ENCODE results near the gene PALM2AKAP2.
A peak's percentile ranks its signal among the peaks of the same experiment; 100 is the strongest.

PALM2AKAP2 gene

DNA sequence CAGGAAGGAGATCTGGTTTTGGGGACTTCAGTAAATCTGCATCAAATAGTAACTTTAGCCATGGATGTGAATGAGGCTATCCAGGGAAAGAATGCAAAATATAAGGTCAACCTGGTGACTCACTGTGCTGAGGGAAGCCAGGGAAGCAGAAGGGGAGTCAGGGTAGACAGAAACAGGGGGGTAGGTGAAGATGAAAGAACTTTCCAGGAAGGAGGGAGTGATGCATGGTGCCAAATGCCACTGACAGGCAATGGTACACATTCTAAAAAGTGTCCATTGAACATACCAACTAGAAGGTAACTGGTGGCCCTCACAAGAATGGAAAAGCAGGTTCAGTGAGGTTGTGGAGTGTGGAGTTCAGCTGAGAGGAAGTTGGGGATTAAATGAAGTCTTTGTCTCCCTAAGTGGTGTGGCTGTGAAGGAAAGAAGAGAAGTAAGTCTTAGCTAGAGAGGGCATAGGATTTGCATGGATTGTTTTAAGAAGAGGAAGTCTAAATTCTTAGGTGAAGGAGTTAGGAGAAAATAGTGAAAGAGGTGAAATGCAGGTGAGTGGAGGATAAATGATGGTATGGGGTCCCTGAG lies 35.5 kb downstream of the PALM2AKAP2 start:
- Histone ChIP-seq H3K27me3 (ENCODE audit: insufficient read depth, low read length, poor library complexity) (no peaks in the 10 kb centered on the region), H3K4me3 (ENCODE audit: low read length) (no peak overlapping the region), H3K23ac (ENCODE audit: low read length) (no peak overlapping the region), H3K56ac (ENCODE audit: low read length) (no peak overlapping the region), H3K18ac (ENCODE audit: low read length) (no peak overlapping the region), H3K4me2 (ENCODE audit: low read length) (no peak overlapping the region), H4K8ac (ENCODE audit: low read depth, low read length) (no peak overlapping the region), H4K5ac (ENCODE audit: low read length) (no peak overlapping the region), H3K4me1 (ENCODE audit: control insufficient read depth, low read depth, low read length) (peaks cover 7% of the 10 kb centered on the region), H2BK5ac (ENCODE audit: low read length) (no peak overlapping the region), H3K9ac (ENCODE audit: low read length) (no peak overlapping the region), H3K79me1 (ENCODE audit: low read length) (no peaks in the 10 kb centered on the region), H3K36me3 (ENCODE audit: control insufficient read depth, insufficient read depth, low read length) (no peaks in the 10 kb centered on the region), H3K27ac (ENCODE audit: low read depth, low read length) (no peak overlapping the region), H2AK5ac (ENCODE audit: low read length) (no peak overlapping the region), H3K79me2 (ENCODE audit: control insufficient read depth, insufficient read depth, low read length) (no peaks in the 10 kb centered on the region), H2BK15ac (replicated peaks; ENCODE audit: low read depth) (no peak overlapping the region), H3K4ac (ENCODE audit: low read depth, low read length) (no peak overlapping the region), H2BK120ac (ENCODE audit: low read depth, low read length) (no peak overlapping the region)
- DNase-seq: peak; percentile 32

DNA sequence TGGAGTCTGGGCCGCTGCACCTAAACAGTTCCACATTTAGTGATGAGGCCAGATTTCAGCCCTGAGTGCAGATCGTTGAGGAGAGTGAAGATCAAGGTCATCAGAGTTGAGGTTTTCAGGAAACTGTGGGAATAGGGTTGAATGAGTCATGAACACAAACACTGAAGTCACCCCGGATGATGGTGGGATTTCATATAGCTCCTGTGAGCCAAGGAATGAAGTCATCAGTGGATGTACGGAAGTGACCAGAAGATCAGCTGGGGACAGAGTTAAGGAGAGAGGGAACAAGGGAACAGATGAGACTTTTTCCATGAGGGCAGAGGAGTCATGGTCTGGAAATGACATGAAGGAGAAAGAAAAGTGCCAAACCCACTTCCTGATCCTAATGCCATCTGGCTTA lies 36.5 kb downstream of the PALM2AKAP2 start:
- Histone ChIP-seq H4K5ac (ENCODE audit: low read length) (no peak overlapping the region), H3K27me3 (ENCODE audit: insufficient read depth, low read length, poor library complexity) (no peaks in the 10 kb centered on the region), H2BK120ac (ENCODE audit: low read depth, low read length) (no peak overlapping the region), H2BK15ac (replicated peaks; ENCODE audit: low read depth) (no peak overlapping the region), H3K23ac (ENCODE audit: low read length) (no peak overlapping the region), H2BK5ac (ENCODE audit: low read length) (no peak overlapping the region), H3K4me1 (ENCODE audit: control insufficient read depth, low read depth, low read length) (peaks cover 7% of the 10 kb centered on the region), H4K8ac (ENCODE audit: low read depth, low read length) (no peak overlapping the region), H3K79me1 (ENCODE audit: low read length) (no peaks in the 10 kb centered on the region), H3K56ac (ENCODE audit: low read length) (no peak overlapping the region), H3K18ac (ENCODE audit: low read length) (no peak overlapping the region), H3K4me3 (ENCODE audit: low read length) (no peak overlapping the region), H3K4ac (ENCODE audit: low read depth, low read length) (no peak overlapping the region), H2AK5ac (ENCODE audit: low read length) (no peak overlapping the region), H3K27ac (ENCODE audit: low read depth, low read length) (no peak overlapping the region), H3K79me2 (ENCODE audit: control insufficient read depth, insufficient read depth, low read length) (no peaks in the 10 kb centered on the region), H3K9ac (ENCODE audit: low read length) (no peak overlapping the region), H3K36me3 (ENCODE audit: control insufficient read depth, insufficient read depth, low read length) (no peaks in the 10 kb centered on the region), H3K4me2 (ENCODE audit: low read length) (no peak overlapping the region)
- WGBS (ENCODE audit: extremely low coverage, insufficient coverage, low lambda C conversion rate): no CpG with 5 or more reads among the region's 4 CpGs
- peak; percentile 35 for DNase-seq

DNA sequence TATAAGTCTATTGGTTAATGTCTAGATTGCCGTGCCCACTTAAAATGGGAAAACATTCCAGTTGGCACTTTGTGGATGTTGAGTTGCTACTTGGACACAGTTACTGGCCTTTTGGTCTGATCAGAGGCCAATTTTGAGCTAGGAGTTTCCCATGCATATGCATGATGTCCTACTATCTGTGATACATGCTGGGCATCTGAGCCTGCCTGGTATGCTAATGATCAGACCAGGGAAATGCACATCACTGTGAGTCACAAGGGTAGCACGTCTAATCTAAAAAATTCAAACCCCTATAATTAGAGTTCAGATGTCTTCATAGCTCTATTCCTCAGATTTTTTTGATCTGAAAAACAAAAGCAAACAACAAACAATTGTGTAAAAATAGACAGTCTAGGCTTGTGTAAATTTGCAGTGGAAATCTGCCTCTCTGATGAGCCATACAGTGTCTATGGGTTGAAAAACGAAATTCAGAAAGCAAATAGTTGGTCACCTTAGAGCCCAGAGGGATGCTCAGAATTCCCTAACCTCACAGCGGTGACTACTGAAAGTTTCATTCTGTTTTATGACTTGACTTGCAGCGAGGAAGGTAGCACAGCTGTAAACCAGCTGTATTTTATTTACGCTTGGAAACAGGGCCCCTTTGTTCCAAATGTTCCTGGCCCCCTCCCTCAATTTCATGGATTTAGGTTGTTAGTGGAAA lies 37.3 kb downstream of the PALM2AKAP2 start:
- H2BK120ac ChIP-seq (ENCODE audit: low read depth, low read length): no peak overlapping the region
- no peaks in the 10 kb centered on the region for H3K79me1 ChIP-seq (ENCODE audit: low read length)
- no peak overlapping the region for H4K8ac ChIP-seq (ENCODE audit: low read depth, low read length)
- H3K9ac ChIP-seq (ENCODE audit: low read length): no peak overlapping the region
- DNase-seq: peak; percentile 64
- peak overlapping the region; percentile 44 for H4K5ac ChIP-seq (ENCODE audit: low read length)
- H3K27ac ChIP-seq (ENCODE audit: low read depth, low read length): no peak overlapping the region
- no peak overlapping the region for H2AK5ac ChIP-seq (ENCODE audit: low read length)
- no peak overlapping the region for H3K4me2 ChIP-seq (ENCODE audit: low read length)
- H3K4me3 ChIP-seq (ENCODE audit: low read length): no peak overlapping the region
- WGBS (ENCODE audit: extremely low coverage, insufficient coverage, low lambda C conversion rate): no CpG with 5 or more reads among the region's 6 CpGs
- no peak overlapping the region for H2BK5ac ChIP-seq (ENCODE audit: low read length)
- H3K56ac ChIP-seq (ENCODE audit: low read length): no peak overlapping the region
- H3K18ac ChIP-seq (ENCODE audit: low read length): peak overlapping the region; percentile 72
- H3K36me3 ChIP-seq (ENCODE audit: control insufficient read depth, insufficient read depth, low read length): no peaks in the 10 kb centered on the region
- no peaks in the 10 kb centered on the region for H3K27me3 ChIP-seq (ENCODE audit: insufficient read depth, low read length, poor library complexity)
- H3K4ac ChIP-seq (ENCODE audit: low read depth, low read length): no peak overlapping the region
- H3K4me1 ChIP-seq (ENCODE audit: control insufficient read depth, low read depth, low read length): peaks cover 7% of the 10 kb centered on the region
- H3K79me2 ChIP-seq (ENCODE audit: control insufficient read depth, insufficient read depth, low read length): no peaks in the 10 kb centered on the region
- no peak overlapping the region for H3K23ac ChIP-seq (ENCODE audit: low read length)
- no peak overlapping the region for H2BK15ac ChIP-seq (replicated peaks; ENCODE audit: low read depth)

DNA sequence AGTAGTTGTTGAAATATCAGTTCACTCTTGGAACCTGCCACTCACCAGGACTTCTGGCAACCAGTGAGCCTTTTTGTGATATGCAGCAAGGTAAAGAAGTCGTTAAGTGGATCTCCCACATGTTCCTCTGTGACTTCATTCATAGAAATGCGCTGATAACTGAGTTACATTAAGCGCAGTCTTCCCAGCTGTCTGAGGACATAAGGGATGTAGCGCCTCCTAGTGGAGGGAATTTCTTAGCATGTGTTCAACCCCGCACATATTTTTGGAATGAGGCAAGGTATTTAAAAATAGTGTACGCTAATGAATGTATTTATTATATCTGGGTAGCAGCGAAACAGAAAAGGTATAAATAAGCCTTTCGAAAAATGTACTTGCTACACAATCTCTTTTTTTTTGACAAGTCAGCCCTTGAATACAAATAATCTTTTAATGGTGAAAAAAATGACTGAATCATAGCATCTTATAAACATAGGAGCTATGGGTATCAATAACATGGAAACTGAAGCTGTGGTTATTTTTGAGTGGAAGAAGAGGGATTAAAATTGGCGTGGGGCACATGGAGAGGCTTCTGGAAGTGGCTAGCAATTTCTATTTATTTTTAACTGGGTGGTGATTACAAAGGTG lies 38.0 kb downstream of the PALM2AKAP2 start:
- Histone ChIP-seq H3K4me1 (ENCODE audit: control insufficient read depth, low read depth, low read length) (peaks cover 7% of the 10 kb centered on the region), H3K27me3 (ENCODE audit: insufficient read depth, low read length, poor library complexity) (no peaks in the 10 kb centered on the region), H3K4me2 (ENCODE audit: low read length) (no peak overlapping the region), H3K79me2 (ENCODE audit: control insufficient read depth, insufficient read depth, low read length) (no peaks in the 10 kb centered on the region), H2AK5ac (ENCODE audit: low read length) (no peak overlapping the region), H3K27ac (ENCODE audit: low read depth, low read length) (no peak overlapping the region), H3K36me3 (ENCODE audit: control insufficient read depth, insufficient read depth, low read length) (no peaks in the 10 kb centered on the region), H2BK5ac (ENCODE audit: low read length) (no peak overlapping the region), H2BK120ac (ENCODE audit: low read depth, low read length) (no peak overlapping the region), H4K5ac (ENCODE audit: low read length) (peak overlapping the region; percentile 44), H3K79me1 (ENCODE audit: low read length) (no peaks in the 10 kb centered on the region), H3K9ac (ENCODE audit: low read length) (no peak overlapping the region), H3K18ac (ENCODE audit: low read length) (peak overlapping the region; percentile 72), H3K4me3 (ENCODE audit: low read length) (no peak overlapping the region), H3K23ac (ENCODE audit: low read length) (no peak overlapping the region), H3K4ac (ENCODE audit: low read depth, low read length) (no peak overlapping the region), H3K56ac (ENCODE audit: low read length) (no peak overlapping the region), H2BK15ac (replicated peaks; ENCODE audit: low read depth) (no peak overlapping the region), H4K8ac (ENCODE audit: low read depth, low read length) (no peak overlapping the region)
- WGBS (ENCODE audit: extremely low coverage, insufficient coverage, low lambda C conversion rate): no CpG with 5 or more reads among the region's 9 CpGs
- DNase-seq: peak; percentile 96

DNA sequence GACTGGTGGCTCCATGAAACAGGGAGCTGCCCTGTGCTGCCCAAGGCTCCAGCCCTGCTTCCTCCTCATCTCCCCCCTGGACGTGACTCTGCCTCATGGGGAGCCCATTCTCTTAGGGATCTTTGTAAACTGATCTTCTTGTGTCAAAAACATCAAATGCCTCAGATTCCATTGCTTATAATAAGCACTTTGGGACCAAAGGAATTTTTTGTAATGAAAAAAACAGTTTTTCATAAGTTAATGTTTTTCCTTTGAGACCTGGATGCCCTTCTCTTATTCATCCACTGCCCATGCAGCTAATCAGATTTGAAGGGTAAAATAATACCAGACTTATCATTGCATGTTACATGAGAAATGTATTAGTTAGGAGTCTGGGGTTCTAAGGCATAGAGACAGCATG lies 41.7 kb downstream of the PALM2AKAP2 start:
- Histone ChIP-seq H4K8ac (ENCODE audit: low read depth, low read length) (no peak overlapping the region), H3K36me3 (ENCODE audit: control insufficient read depth, insufficient read depth, low read length) (no peaks in the 10 kb centered on the region), H3K27me3 (ENCODE audit: insufficient read depth, low read length, poor library complexity) (no peaks in the 10 kb centered on the region), H3K79me2 (ENCODE audit: control insufficient read depth, insufficient read depth, low read length) (no peaks in the 10 kb centered on the region), H3K56ac (ENCODE audit: low read length) (no peak overlapping the region), H3K4ac (ENCODE audit: low read depth, low read length) (no peak overlapping the region), H3K79me1 (ENCODE audit: low read length) (no peaks in the 10 kb centered on the region), H3K4me3 (ENCODE audit: low read length) (no peak overlapping the region), H3K27ac (ENCODE audit: low read depth, low read length) (no peak overlapping the region), H2AK5ac (ENCODE audit: low read length) (no peak overlapping the region), H2BK5ac (ENCODE audit: low read length) (no peak overlapping the region), H4K5ac (ENCODE audit: low read length) (no peak overlapping the region), H3K4me1 (ENCODE audit: control insufficient read depth, low read depth, low read length) (peaks cover 7% of the 10 kb centered on the region), H3K4me2 (ENCODE audit: low read length) (no peak overlapping the region), H3K23ac (ENCODE audit: low read length) (no peak overlapping the region), H2BK15ac (replicated peaks; ENCODE audit: low read depth) (no peak overlapping the region), H2BK120ac (ENCODE audit: low read depth, low read length) (no peak overlapping the region), H3K9ac (ENCODE audit: low read length) (no peak overlapping the region), H3K18ac (ENCODE audit: low read length) (no peak overlapping the region)
- DNase-seq: no peak
- no CpG with 5 or more reads among the region's 1 CpG for whole genome bisulfite sequencing (ENCODE audit: extremely low coverage, insufficient coverage, low lambda C conversion rate)
